Keratinocyte (primary cell): ENCODE data around the gene RNF31. TPM values are rescaled to one million over a fixed set of nuclear protein-coding genes. Genes with fewer than 3 reads are reported as not detected.

Experiments used
- DNase-seq: peaks from one replicate; pipeline ENCODE4 v3.0.0-alpha.2; 2011; ENCODE audit warnings: low read depth, missing footprints, low spot score
- FAIRE-seq: peaks from 2 replicates; lab custom pipeline; 2011; peaks lifted over from hg19 to GRCh38; lab: Jason Lieb, UNC
- H2AFZ ChIP-seq: 2 replicates; pipeline ENCODE4 v1.6.0; 2012; ENCODE audit warnings: low read length, control low read depth, inconsistent platforms; ENCODE audit not compliant: control insufficient read depth
- H3K27ac ChIP-seq: 2 replicates; pipeline ENCODE4 v1.5.1; 2011; ENCODE audit warnings: low read length; ENCODE audit not compliant: control insufficient read depth, insufficient read depth
- H3K27me3 ChIP-seq: 3 replicates; pipeline ENCODE4 v1.6.0; 2011; ENCODE audit warnings: low read length; ENCODE audit not compliant: control insufficient read depth, insufficient read depth; ENCODE audit errors: extremely low read depth
- H3K36me3 ChIP-seq, 2 experiments: 2 replicates in 1 of 2; 3 replicates in 1 of 2; pipeline ENCODE4 v1.5.1; 2011; ENCODE audit warnings: low read length in 2 of 2, mild to moderate bottlenecking in 1 of 2; ENCODE audit not compliant: control insufficient read depth in 2 of 2, insufficient read depth in 2 of 2; ENCODE audit errors: extremely low read depth in 1 of 2
- H3K4me1 ChIP-seq: 3 replicates; pipeline ENCODE4 v1.5.1; 2011; ENCODE audit warnings: low read length; ENCODE audit not compliant: control insufficient read depth, insufficient read depth; ENCODE audit errors: extremely low read depth
- H3K4me2 ChIP-seq: 3 replicates; pipeline ENCODE4 v1.6.0; 2011; ENCODE audit warnings: low read depth, low read length; ENCODE audit not compliant: control insufficient read depth, insufficient read depth; ENCODE audit errors: extremely low read depth
- H3K4me3 ChIP-seq, 3 experiments: fragments of 200-600 bp in 1 of 3; sonication (generic) in 1 of 3; 2 replicates in 2 of 3; 3 replicates in 1 of 3; pipeline ENCODE4 v1.5.1; 2011 to 2016; ENCODE audit warnings: low read length in 3 of 3, mild to moderate bottlenecking in 3 of 3, control low read depth in 2 of 3, inconsistent platforms in 1 of 3, low read depth in 1 of 3, mixed read lengths in 1 of 3, mixed run types in 1 of 3, moderate library complexity in 1 of 3; ENCODE audit not compliant: control insufficient read depth in 2 of 3, insufficient read depth in 2 of 3; ENCODE audit errors: extremely low read depth in 1 of 3
- H3K79me2 ChIP-seq: 2 replicates; pipeline ENCODE4 v1.6.0; 2012; ENCODE audit warnings: low read length; ENCODE audit not compliant: control insufficient read depth, insufficient read depth
- H3K9ac ChIP-seq: 3 replicates; pipeline ENCODE4 v1.6.0; 2011; ENCODE audit warnings: low read length; ENCODE audit not compliant: control insufficient read depth, insufficient read depth; ENCODE audit errors: extremely low read depth
- H3K9me1 ChIP-seq: 3 replicates; pipeline ENCODE4 v1.6.0; 2011; ENCODE audit warnings: low read length; ENCODE audit not compliant: control insufficient read depth, insufficient read depth; ENCODE audit errors: extremely low read depth
- H3K9me3 ChIP-seq: 2 replicates; pipeline ENCODE4 v1.5.1; 2012; ENCODE audit warnings: low read depth, low read length; ENCODE audit not compliant: control insufficient read depth
- H4K20me1 ChIP-seq: 3 replicates; pipeline ENCODE4 v1.6.0; 2011; ENCODE audit warnings: low read length; ENCODE audit not compliant: control insufficient read depth, insufficient read depth; ENCODE audit errors: extremely low read depth
- CTCF ChIP-seq, 3 experiments: IDR thresholded peaks in 1 of 3; conservative IDR thresholded peaks in 1 of 3; optimal IDR thresholded peaks in 1 of 3; 2 replicates in 2 of 3; 3 replicates in 1 of 3; pipeline versions ENCODE3 to v1.5.1; 2011; ENCODE audit warnings: low read length in 3 of 3, mild to moderate bottlenecking in 3 of 3, moderate library complexity in 2 of 3, control low read depth in 1 of 3, inconsistent platforms in 1 of 3; ENCODE audit not compliant: insufficient read depth in 2 of 3; ENCODE audit errors: extremely low read depth in 1 of 3
- EZH2 ChIP-seq: IDR thresholded peaks from one replicate; pipeline ENCODE4 v1.6.1; 2012; ENCODE audit warnings: inconsistent platforms, mild to moderate bottlenecking, low read length, moderate library complexity
- dilution Hi-C: fragments of 300-500 bp; cut with MboI; formaldehyde crosslinking; loops from one replicate; pipeline ENCODE4 v1.7.0; 2020; ENCODE audit warnings: low sequenced_read_pairs; ENCODE audit not compliant: extremely low pct_ligation_motif_present
- polyA plus RNA-seq, 5 experiments: library from polyadenylated mRNA; depleted of rRNA in 3 of 5; stranded (reverse) in 3 of 5; stranded (forward) in 1 of 5; unstranded in 1 of 5; fragments of >200 nt; gene quantifications; 1 replicate in 1 of 5; 2 replicates in 3 of 5; 3 replicates in 1 of 5; pipeline versions ENCODE4 v1.2.1 to v1.2.3, GENCODE V29; 2011 to 2012; ENCODE audit warnings: missing spikeins in 2 of 5, low read depth in 1 of 5, low replicate concordance in 1 of 5

RNF31 gene
- polyA plus RNA-seq, 1 donor (not counting 4 experiments of a cell fraction or from before 2014, with no cell fraction given) = 17.4 TPM

- TF ChIP-seq EZH2 (no peak), CTCF (optimal IDR thresholded peaks at IDR 0.05 in 1 of 3, IDR thresholded peaks at IDR 0.05 in 1 of 3, conservative IDR thresholded peaks at IDR 0.05 in 1 of 3; ENCODE audit: extremely low read depth in 1 of 3, insufficient read depth in 2 of 3, low read length in 3 of 3) (no peak)
- no peaks in the 10 kb centered on the region for H3K9me3 ChIP-seq
- H3K36me3 ChIP-seq = peaks cover 7 to 28% of the 10 kb centered on the region in 2 experiments
- H3K9ac ChIP-seq = no peak overlapping the region
- FAIRE-seq (no peak), DNase-seq (no peak)
- no peak overlapping the region for H3K4me2 ChIP-seq
- no peak overlapping the region for H3K27ac ChIP-seq
- no peak overlapping the region for H2AFZ ChIP-seq
- H3K9me1 ChIP-seq = no peaks in the 10 kb centered on the region
- peaks cover 2% of the 10 kb centered on the region for H3K79me2 ChIP-seq
- no peak overlapping the region for H3K4me3 ChIP-seq
- peaks cover 9% of the 10 kb centered on the region for H3K4me1 ChIP-seq
- no peaks in the 10 kb centered on the region for H3K27me3 ChIP-seq
- dilution Hi-C loops = no loop called here
- H4K20me1 ChIP-seq = no peaks in the 10 kb centered on the region
Measured at GRCh38 chr14:24098927-24099813, 48.1 kb upstream of the RNF31 start.

GRCh38 chr14:24100197-24100981 lies 46.9 kb upstream of the RNF31 start:
- no peak overlapping the region for H3K4me3 ChIP-seq
- H4K20me1 ChIP-seq = no peaks in the 10 kb centered on the region
- H3K4me1 ChIP-seq = peaks cover 4% of the 10 kb centered on the region
- H3K4me2 ChIP-seq = no peak overlapping the region
- peaks cover under 1% of the 10 kb centered on the region for H3K79me2 ChIP-seq
- TF ChIP-seq CTCF (optimal IDR thresholded peaks at IDR 0.05 in 1 of 3, IDR thresholded peaks at IDR 0.05 in 1 of 3, conservative IDR thresholded peaks at IDR 0.05 in 1 of 3; ENCODE audit: extremely low read depth in 1 of 3, insufficient read depth in 2 of 3, low read length in 3 of 3) (no peak), EZH2 (no peak)
- H3K9ac ChIP-seq = no peak overlapping the region
- no peak overlapping the region for H3K27ac ChIP-seq
- no peak overlapping the region for H2AFZ ChIP-seq
- FAIRE-seq (no peak), DNase-seq (no peak)
- no peaks in the 10 kb centered on the region for H3K9me3 ChIP-seq
- no peaks in the 10 kb centered on the region for H3K9me1 ChIP-seq
- dilution Hi-C loops = no loop called here
- no peaks in the 10 kb centered on the region for H3K27me3 ChIP-seq
- peaks cover 7 to 24% of the 10 kb centered on the region in 2 experiments for H3K36me3 ChIP-seq
